Astrocyte (in vitro differentiated cells and primary cell): ENCODE data around the gene ZFPM1. TPM values are rescaled to one million over a fixed set of nuclear protein-coding genes. Genes with fewer than 3 reads are reported as not detected.

Experiments
- DNase-seq: peaks from one replicate; pipeline ENCODE4 v3.0.0-alpha.2; 2010; ENCODE audit warnings: low read depth
- FAIRE-seq: peaks from 2 replicates; lab custom pipeline; 2011; peaks lifted over from hg19 to GRCh38; lab: Jason Lieb, UNC
- H2AFZ ChIP-seq: 2 replicates; pipeline ENCODE4 v1.6.0; 2012; ENCODE audit warnings: low read depth, low read length, inconsistent platforms
- H3K27ac ChIP-seq: 2 replicates; pipeline ENCODE4 v1.5.1; 2011; ENCODE audit warnings: low read depth, low read length, inconsistent platforms
- H3K27me3 ChIP-seq: 2 replicates; pipeline ENCODE4 v1.6.0; 2011; ENCODE audit warnings: low read length, inconsistent platforms; ENCODE audit not compliant: insufficient read depth
- H3K36me3 ChIP-seq: 2 replicates; pipeline ENCODE4 v1.5.1; 2011; ENCODE audit warnings: low read length, inconsistent platforms; ENCODE audit not compliant: insufficient read depth
- H3K4me1 ChIP-seq: 2 replicates; pipeline ENCODE4 v1.5.1; 2011; ENCODE audit warnings: low read length, inconsistent platforms; ENCODE audit not compliant: insufficient read depth
- H3K4me2 ChIP-seq: 2 replicates; pipeline ENCODE4 v1.6.0; 2012; ENCODE audit warnings: low read length, inconsistent platforms
- H3K4me3 ChIP-seq: 2 replicates; pipeline ENCODE4 v1.5.1; 2011; ENCODE audit warnings: low read depth, mild to moderate bottlenecking, low read length, inconsistent platforms; ENCODE audit not compliant: insufficient read depth
- H3K79me2 ChIP-seq: 2 replicates; pipeline ENCODE4 v1.6.0; 2012; ENCODE audit warnings: mild to moderate bottlenecking, low read length, inconsistent platforms; ENCODE audit not compliant: insufficient read depth
- H3K9ac ChIP-seq: 2 replicates; pipeline ENCODE4 v1.6.0; 2012; ENCODE audit warnings: mild to moderate bottlenecking, low read length, inconsistent platforms
- H3K9me3 ChIP-seq: 2 replicates; pipeline ENCODE4 v1.5.1; 2012; ENCODE audit warnings: low read depth, mild to moderate bottlenecking, low read length, inconsistent platforms; ENCODE audit not compliant: insufficient read depth
- H4K20me1 ChIP-seq: 2 replicates; pipeline ENCODE4 v1.6.0; 2012; ENCODE audit warnings: low read length, inconsistent platforms; ENCODE audit not compliant: insufficient read depth
- H3K27ac Mint-ChIP-seq: one replicate; pipeline ENCODE4 v1.8.0; 2021; ENCODE audit warnings: mild to moderate bottlenecking, mixed read lengths; ENCODE audit not compliant: unreplicated experiment
- H3K27me3 Mint-ChIP-seq: one replicate; pipeline ENCODE4 v1.8.0; 2021; ENCODE audit warnings: low read depth, mixed read lengths; ENCODE audit not compliant: unreplicated experiment
- H3K36me3 Mint-ChIP-seq: one replicate; pipeline ENCODE4 v1.8.0; 2021; ENCODE audit warnings: low read depth, mixed read lengths; ENCODE audit not compliant: unreplicated experiment
- H3K4me1 Mint-ChIP-seq: one replicate; pipeline ENCODE4 v1.8.0; 2021; ENCODE audit warnings: low read depth, mixed read lengths; ENCODE audit not compliant: unreplicated experiment
- H3K4me3 Mint-ChIP-seq: one replicate; pipeline ENCODE4 v1.8.0; 2021; ENCODE audit warnings: mild to moderate bottlenecking, moderate library complexity, mixed read lengths; ENCODE audit not compliant: unreplicated experiment
- H3K9me3 Mint-ChIP-seq: one replicate; pipeline ENCODE4 v1.8.0; 2021; ENCODE audit warnings: mild to moderate bottlenecking, mixed read lengths; ENCODE audit not compliant: unreplicated experiment
- EZH2 ChIP-seq: IDR thresholded peaks from 2 replicates; pipeline ENCODE4 v1.6.1; 2012; ENCODE audit warnings: mild to moderate bottlenecking, low read length, inconsistent platforms; ENCODE audit not compliant: insufficient read depth
- total RNA-seq: library from RNA; stranded (reverse); gene quantifications from 2 replicates; pipeline ENCODE4 v1.2.1, GENCODE V29; 2021
- TF ChIP-seq, protein P1 (sequence below): IDR thresholded peaks from 2 replicates; pipeline ENCODE4 v1.5.1; 2011; ENCODE audit warnings: low read depth, mild to moderate bottlenecking, inconsistent platforms, low read length, moderate library complexity; ENCODE audit not compliant: insufficient read depth

Gene ZFPM1
- total RNA-seq, 1 donor from 2014 or later, result 8.6 TPM

DNA sequence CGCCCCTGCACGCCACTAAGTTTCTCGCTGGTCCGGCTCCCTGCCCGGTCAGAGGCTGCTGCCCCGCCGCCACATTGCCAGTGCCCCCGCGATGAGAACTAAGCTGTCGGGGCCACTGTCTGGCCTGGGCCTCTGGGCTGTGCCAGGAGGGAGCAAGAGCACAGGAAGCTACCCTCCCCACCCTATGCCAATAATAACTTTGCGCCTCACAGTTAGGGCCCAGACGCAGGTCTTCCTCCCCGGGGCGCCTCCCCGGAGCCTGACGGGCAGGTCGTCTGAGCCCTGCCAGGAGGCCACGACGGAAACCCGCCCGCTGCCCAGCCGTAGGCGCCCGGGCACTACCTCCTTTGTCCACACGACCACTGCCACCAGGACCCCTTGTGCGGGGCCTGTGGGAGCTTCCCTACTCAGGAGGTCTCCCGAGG lies 1.5 kb downstream of the ZFPM1 start:
- H3K4me3 ChIP-seq, result peak overlapping the region; percentile 59
- peaks cover 36% of the 10 kb centered on the region for H3K4me1 ChIP-seq
- H3K4me2 ChIP-seq, result peak overlapping the region; percentile 99
- peaks cover 8% of the 10 kb centered on the region for H3K27me3 Mint-ChIP-seq
- H3K9me3 ChIP-seq, result no peaks in the 10 kb centered on the region
- peaks cover 4% of the 10 kb centered on the region for H3K4me1 Mint-ChIP-seq
- H3K9ac ChIP-seq, result peak overlapping the region; percentile 76
- peak overlapping the region; percentile 81 for H3K4me3 Mint-ChIP-seq
- no peaks in the 10 kb centered on the region for H3K36me3 Mint-ChIP-seq
- DNase-seq, result no peak
- no peaks in the 10 kb centered on the region for H3K9me3 Mint-ChIP-seq
- H3K27me3 ChIP-seq, result no peaks in the 10 kb centered on the region
- no peak for TF ChIP-seq EZH2
- TF ChIP-seq, protein P1, sequence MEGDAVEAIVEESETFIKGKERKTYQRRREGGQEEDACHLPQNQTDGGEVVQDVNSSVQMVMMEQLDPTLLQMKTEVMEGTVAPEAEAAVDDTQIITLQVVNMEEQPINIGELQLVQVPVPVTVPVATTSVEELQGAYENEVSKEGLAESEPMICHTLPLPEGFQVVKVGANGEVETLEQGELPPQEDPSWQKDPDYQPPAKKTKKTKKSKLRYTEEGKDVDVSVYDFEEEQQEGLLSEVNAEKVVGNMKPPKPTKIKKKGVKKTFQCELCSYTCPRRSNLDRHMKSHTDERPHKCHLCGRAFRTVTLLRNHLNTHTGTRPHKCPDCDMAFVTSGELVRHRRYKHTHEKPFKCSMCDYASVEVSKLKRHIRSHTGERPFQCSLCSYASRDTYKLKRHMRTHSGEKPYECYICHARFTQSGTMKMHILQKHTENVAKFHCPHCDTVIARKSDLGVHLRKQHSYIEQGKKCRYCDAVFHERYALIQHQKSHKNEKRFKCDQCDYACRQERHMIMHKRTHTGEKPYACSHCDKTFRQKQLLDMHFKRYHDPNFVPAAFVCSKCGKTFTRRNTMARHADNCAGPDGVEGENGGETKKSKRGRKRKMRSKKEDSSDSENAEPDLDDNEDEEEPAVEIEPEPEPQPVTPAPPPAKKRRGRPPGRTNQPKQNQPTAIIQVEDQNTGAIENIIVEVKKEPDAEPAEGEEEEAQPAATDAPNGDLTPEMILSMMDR, result no peak
- H2AFZ ChIP-seq, result peak overlapping the region; percentile 56
- no peaks in the 10 kb centered on the region for H3K36me3 ChIP-seq
- no peak for FAIRE-seq
- H4K20me1 ChIP-seq, result peaks cover 55% of the 10 kb centered on the region
- peaks cover 37% of the 10 kb centered on the region for H3K79me2 ChIP-seq
- no peak overlapping the region for H3K27ac ChIP-seq
- peak overlapping the region; percentile 53 for H3K27ac Mint-ChIP-seq

DNA sequence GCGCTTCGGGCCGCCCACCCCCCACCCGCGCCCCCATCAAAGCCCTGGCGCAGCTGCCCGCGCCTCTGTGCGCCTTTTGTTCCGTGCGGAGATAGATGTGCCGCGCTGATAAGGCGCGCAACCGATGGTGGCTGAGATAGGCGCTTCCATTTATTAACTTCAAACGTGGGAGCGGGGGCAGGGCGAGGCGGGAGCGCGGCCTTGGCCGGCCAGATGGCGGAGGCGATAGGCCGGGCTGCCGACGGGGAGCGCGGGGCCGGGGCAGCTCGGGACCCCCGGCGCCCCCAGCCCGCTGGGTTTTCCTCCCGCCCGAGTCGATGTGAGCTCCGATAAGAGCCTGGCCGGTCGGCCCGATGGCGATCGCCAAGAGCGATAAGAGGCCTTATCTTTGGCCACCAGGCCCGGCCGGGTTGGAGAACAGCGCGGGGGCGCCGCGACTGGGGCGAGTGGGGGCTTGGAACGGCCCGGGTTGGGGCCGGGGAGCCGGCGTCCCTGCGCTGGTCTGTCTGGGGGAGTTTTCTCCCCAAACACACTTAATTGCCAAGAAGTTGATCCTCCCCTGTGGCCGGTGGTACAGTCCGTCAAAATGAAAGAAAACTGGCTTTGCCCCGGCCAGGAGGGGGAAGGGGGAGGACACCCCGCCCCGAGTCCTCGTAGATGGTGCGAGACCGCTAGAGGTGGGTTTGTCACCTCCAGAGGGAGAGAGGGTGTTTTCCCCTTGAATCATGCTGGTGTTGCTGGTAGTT lies 2.7 kb downstream of the ZFPM1 start:
- Histone ChIP-seq H3K27me3 (no peaks in the 10 kb centered on the region), H2AFZ (no peak overlapping the region), H4K20me1 (peaks cover 67% of the 10 kb centered on the region), H3K36me3 (no peaks in the 10 kb centered on the region), H3K4me3 (peak overlapping the region; percentile 59), H3K27ac (no peak overlapping the region), H3K9me3 (no peaks in the 10 kb centered on the region), H3K79me2 (peaks cover 47% of the 10 kb centered on the region), H3K4me1 (peaks cover 40% of the 10 kb centered on the region), H3K4me2 (peak overlapping the region; percentile 99), H3K9ac (peak overlapping the region; percentile 61)
- peak; percentile 28 for DNase-seq
- H3K9me3 Mint-ChIP-seq, result no peaks in the 10 kb centered on the region
- peaks cover 4% of the 10 kb centered on the region for H3K4me1 Mint-ChIP-seq
- H3K27me3 Mint-ChIP-seq, result peaks cover 6% of the 10 kb centered on the region
- peak overlapping the region; percentile 74 for H3K4me3 Mint-ChIP-seq
- peak overlapping the region; percentile 18 for H3K27ac Mint-ChIP-seq
- H3K36me3 Mint-ChIP-seq, result no peaks in the 10 kb centered on the region
- no peak for FAIRE-seq
- TF ChIP-seq EZH2, result no peak
- TF ChIP-seq, protein P1, result no peak
